SW 1271 (cell line): ENCODE results near the gene CLK4.

Experiments used
- DNase-seq, 2 experiments: peaks; one replicate each; lab custom pipeline; 2025; lab: John Stamatoyannopoulos, UW

Gene CLK4

DNA sequence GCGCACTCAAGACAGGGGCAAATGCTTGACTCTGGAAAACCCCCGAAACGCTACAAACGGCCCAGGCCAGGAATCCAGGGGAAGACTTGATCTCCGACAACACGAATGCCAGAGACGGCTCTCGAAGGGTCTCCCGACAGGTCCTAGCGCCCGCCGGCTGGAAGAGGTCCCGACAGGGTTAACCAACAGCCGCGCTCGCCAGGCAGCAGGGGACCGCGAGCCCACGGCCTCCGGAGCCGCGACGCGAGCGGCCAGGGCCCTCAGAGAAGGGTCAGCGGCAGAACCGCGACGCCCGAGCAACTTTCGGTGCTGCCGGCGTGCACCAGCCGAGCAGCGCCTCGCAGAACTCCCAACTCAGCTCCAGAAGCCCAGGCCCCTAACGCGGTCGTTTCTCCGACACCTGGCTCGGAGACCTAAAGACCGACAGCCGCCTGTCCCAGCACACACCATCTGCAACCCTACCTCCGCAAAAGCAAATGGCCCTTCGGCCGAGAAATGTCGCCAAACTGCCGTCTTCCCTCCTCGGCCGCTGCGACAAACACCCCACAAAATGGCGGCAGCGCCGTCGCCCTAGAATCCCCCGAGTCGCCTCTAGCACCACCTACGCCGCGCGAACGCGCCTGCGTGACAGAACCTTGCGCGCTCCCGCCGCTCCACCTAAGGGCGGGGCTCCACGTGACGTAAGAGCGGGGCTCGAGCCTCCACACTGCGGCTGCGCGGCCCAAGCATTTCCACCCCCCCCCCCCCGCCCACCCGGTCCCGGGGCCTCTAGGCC, at the start of gene CLK4:
CLK4 (minus strand) TSS at position 567 of the 775 bp plus-strand sequence. CDS start 3,634 bp downstream, outside the sequence.
- peak; percentile 84 to 95 for DNase-seq

GRCh38 chr5:178675922-178676321, 49.1 kb upstream of the CLK4 start:
- no peak for DNase-seq

DNA sequence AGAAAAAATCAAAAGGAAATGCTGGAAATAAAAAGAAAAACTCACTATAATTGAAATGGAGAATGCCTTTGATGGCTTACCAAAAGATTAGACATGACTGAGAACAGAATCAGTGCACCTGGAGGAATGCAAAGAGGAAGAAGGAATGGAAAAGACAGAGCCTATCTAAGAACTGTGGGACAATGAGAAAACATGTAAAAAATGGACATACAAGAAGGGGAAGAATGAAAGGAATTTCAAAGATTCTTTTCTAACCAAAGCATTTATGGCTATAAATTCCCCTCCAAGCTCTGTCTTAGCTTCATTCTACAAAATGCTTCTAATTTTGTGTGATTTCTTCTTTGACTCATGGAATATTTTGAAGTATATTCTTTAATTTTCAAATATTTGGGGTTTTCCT, 47.5 kb upstream of the CLK4 start:
- DNase-seq, result no peak

DNA sequence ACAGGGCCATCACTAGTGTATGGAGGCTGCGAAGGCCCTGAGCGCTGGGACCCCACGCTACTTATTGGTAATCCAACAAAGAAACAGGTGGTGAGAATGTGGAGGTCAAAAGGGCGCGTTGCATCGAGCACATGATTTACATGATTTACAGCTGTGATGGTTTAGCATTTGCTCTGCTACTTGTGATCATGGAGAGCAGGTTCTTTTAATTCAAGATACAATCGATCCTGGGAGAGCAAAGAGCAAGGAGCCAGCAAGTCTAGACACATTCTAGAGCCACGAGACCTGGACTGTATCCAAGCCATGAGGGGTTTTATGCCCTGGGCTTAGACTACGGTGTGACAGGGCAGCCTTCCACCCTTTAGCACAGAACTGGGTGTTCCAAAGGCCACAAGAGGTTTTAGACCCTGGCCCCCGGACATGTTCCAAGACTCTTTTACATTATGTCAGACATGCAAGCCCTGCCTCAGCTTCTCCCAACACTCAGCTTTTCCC, 47.0 kb upstream of the CLK4 start:
- DNase-seq, result no peak

GRCh38 chr5:178672630-178673029, 45.8 kb upstream of the CLK4 start:
- DNase-seq, result no peak

GRCh38 chr5:178671602-178672144, 44.8 kb upstream of the CLK4 start:
- no peak for DNase-seq

- DNase-seq, result no peak
These were observed 43.6 kb upstream of the CLK4 start for GRCh38 chr5:178670351-178670885.

GRCh38 chr5:178668579-178668978, 41.7 kb upstream of the CLK4 start:
- DNase-seq, result no peak

GRCh38 chr5:178667688-178668087, 40.8 kb upstream of the CLK4 start:
- DNase-seq, result no peak

DNA sequence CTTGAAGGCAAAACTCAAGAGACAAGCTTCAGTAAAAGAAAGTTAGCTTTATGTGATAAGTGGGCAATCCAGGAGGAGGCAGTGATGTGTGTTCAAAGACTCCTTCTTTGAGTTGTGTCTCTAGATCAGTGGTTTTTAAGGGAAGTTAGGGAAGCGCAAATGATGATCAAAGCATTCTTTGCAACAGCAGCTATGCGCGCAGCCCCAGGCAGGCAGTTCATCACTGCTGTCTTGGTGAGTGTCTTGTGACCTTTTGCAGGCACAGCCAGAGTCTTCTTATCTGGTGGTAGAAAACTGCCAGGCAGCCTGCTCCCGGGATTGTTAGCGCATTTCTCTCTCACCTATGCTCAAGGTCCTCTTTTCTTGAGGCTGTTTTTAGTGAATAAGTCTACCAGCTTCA, 40.3 kb upstream of the CLK4 start:
- DNase-seq, result no peak

GRCh38 chr5:178664141-178664540, 37.3 kb upstream of the CLK4 start:
- DNase-seq, result no peak

GRCh38 chr5:178662541-178662860, 35.7 kb upstream of the CLK4 start:
- no peak for DNase-seq

GRCh38 chr5:178661836-178662540, 35.1 kb upstream of the CLK4 start:
- DNase-seq, result no peak

GRCh38 chr5:178651046-178651810, 24.4 kb upstream of the CLK4 start:
- no peak for DNase-seq

- DNase-seq, result no peak
These were observed 23.4 kb upstream of the CLK4 start for GRCh38 chr5:178650214-178650613.

GRCh38 chr5:178649580-178649979, 22.7 kb upstream of the CLK4 start:
- DNase-seq, result no peak

DNA sequence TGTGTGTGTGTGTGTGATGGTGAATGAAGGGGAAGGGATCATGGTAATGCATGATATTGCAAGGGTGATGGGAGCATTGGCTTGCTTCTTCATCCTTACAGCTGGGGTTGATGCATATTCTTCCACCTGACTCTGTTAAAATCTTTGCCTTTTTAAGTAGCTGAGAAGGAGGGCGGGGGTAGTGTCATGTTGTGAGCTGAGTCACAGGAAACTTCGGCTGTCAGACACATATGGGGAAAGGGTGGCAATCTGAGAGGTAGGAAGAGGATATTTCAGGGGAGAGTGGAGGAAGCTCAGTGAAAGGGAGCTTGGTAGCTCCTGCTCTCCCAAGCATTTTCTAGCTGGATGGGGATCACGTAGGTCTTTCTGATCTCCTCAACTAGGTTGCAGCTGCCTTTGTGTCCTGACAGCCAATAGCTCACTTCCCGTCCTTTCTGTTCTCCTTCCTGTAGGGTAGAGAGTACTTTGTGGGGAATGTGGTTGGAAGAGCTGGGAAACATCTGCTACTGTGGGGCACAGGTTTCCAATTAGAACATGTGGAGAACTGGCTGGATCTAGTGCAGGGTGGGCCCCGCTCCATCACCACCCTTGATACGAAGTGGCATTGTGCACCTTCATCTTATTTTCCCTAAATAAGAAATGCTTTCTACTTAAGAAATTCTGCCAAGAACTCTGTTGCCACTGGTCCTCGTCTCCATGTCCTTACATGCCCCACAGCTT, 18.1 kb upstream of the CLK4 start:
- DNase-seq, result peak in 1 of 2 experiments; percentile 35

DNA sequence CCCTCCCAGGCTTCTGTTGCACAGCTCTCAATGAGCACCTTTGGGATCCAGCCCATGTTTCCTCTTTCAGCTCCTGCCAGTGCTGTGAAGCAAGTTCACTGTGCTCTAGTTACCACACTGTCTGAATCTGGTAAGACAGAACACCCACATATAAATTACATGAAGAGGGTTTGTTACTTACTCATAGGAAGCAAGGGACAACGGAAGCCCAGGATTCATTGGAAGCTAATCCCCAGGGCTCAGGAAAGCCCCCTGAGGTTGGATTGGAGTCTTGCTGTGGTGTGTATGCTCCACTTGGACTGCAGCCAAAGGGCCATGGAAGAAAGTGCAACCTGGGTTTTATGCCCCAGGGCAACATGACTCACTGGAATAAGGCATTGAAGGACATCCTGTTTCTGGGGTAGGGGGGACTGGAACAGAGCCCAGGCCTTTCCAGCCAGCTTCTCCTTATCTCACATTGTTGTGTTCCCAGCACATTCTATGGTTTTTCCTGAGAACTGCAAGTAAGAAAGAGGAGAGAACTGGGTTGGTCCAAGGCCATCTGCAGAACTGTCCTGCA, 15.6 kb upstream of the CLK4 start:
- DNase-seq, result peak; percentile 34 to 85

DNA sequence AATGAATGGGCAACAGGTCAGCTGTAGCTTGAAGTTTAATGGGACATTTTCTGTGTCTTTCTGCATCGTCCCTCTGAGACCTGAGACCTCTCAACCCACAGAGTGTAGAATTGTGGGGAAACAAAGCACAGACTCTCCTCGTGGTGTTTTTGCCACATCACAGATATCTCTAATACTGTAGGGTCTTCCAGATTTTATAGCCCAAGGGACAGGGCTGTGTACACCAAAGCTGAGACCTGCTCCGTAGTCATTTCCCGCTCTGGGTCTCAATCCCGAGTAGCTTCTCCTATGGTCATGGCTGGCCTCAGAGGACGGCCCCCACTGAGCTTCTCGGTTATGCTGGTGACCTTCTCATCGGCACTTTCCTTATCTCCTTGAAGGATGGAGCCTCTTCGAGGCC, 14.9 kb upstream of the CLK4 start:
- DNase-seq, result no peak

DNA sequence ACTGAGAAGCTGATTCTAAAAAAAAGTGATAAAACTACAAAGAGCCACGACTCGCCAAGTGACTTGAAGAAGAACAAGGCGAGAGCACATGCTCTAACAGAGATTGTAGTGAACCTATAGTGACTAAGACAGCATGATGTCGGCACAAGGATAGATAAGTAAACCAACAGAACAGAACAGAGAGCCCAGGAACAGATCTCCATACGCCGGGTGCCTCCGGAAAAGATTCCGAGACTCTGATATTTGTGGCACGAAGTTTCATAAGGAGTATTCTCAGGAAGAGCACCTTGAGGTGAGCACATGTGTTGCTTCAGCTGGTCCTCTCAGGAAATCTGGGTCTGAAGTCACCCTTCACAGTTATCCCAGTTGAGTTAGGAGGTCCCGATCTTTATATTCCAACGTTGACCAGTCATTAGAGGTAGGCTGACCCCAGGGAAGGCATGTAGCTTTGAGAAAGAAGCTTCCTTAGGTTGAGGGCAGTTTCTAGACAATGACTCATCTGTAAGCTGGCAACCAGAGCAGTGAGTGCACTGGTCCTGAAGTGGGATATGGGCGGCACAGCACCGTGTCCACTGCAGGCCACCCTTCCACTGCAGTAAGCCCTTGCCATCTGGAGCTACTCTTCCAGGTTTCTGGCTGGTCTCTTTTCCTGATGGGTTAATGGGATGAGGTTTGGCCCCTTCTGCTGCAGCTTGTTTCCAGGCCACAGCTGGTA, 13.6 kb upstream of the CLK4 start:
- DNase-seq, result no peak
